Epithelial cell of proximal tubule (primary cell): ENCODE measurements around the gene ZNRF4. TPM values are rescaled to one million over a fixed set of nuclear protein-coding genes. Genes with fewer than 3 reads are reported as not detected.

Experiments
- DNase-seq: peaks from one replicate; pipeline ENCODE4 v3.0.0-alpha.2; 2011; ENCODE audit warnings: low read depth
- H3K4me3 ChIP-seq: 2 replicates; pipeline ENCODE4 v1.5.1; 2011; ENCODE audit warnings: low read depth, mild to moderate bottlenecking, low read length
- total RNA-seq: library from RNA; depleted of rRNA; stranded (reverse); fragments of >200 nt; gene quantifications from 2 replicates; pipeline ENCODE4 v1.2.3, GENCODE V29; 2015
- TF ChIP-seq, protein P1 (sequence below): conservative IDR thresholded peaks from 2 replicates; pipeline ENCODE4 v1.5.1; 2012; ENCODE audit warnings: low read depth, mild to moderate bottlenecking, low read length

ZNRF4 gene
- total RNA-seq, 1 donor from 2014 or later, result not detected

DNA sequence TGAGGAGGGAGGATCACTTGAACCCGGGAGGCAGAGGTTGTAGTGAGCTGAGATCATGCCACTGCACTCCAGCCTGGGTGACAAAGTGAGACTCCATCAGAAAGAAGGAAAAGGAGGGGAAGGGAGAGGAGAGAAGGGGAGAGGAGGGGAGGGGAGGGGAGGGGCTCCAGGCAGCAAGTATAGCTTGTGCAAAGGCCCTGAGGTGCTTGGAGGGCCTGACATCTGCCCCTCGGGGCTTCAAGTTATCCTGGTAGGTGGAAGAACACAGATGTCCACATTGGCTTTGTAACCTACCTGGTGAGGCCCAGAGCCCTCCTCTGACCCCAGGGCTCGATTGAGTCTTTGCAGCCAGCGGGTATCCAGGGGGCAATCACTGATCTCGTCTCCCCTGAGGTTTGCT lies 11.5 kb upstream of the ZNRF4 start:
- TF ChIP-seq, protein P1, sequence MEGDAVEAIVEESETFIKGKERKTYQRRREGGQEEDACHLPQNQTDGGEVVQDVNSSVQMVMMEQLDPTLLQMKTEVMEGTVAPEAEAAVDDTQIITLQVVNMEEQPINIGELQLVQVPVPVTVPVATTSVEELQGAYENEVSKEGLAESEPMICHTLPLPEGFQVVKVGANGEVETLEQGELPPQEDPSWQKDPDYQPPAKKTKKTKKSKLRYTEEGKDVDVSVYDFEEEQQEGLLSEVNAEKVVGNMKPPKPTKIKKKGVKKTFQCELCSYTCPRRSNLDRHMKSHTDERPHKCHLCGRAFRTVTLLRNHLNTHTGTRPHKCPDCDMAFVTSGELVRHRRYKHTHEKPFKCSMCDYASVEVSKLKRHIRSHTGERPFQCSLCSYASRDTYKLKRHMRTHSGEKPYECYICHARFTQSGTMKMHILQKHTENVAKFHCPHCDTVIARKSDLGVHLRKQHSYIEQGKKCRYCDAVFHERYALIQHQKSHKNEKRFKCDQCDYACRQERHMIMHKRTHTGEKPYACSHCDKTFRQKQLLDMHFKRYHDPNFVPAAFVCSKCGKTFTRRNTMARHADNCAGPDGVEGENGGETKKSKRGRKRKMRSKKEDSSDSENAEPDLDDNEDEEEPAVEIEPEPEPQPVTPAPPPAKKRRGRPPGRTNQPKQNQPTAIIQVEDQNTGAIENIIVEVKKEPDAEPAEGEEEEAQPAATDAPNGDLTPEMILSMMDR, result no peak
- H3K4me3 ChIP-seq, result no peak overlapping the region
- DNase-seq, result no peak

DNA sequence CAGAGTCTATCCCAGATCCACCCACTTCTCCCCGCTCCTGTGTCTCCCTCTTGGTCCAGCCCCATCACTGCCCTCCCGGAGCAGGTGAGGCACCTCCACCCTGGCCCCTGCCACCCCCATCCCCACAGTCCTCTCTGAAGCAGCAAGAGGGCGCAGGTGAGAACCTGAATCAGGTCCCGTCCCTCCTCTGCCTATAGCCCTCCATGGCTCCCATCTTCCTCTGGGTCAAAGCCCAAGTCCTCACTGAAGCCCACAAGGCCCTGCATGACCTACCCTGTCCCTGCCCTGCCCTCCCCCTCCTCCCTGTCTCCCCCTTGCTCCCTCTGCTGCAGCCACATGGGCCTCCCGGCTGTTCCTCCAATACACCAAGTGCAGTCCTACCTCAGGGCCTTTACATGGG lies 10.8 kb upstream of the ZNRF4 start:
- no peak for DNase-seq
- H3K4me3 ChIP-seq, result no peak overlapping the region
- TF ChIP-seq, protein P1, result no peak

DNA sequence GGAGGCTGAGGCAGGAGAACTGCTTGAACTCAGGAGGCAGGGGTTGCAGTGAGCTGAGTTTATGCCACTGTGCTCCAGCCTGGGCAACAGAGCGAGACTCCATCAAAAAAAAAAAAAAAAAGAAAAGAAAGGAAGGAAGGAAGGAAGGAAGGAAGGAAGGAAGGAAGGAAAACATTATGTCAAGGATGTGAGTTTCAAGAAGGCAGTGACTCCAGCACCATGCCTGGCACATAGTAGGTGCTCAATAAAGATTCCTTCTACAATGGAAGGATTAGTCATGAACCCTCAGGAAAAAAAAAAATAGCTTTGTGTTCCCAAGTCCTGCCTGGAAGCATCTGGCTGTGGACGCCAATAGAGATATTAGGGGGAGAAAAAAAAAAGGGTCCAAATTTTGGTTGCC lies 10.1 kb upstream of the ZNRF4 start:
- DNase-seq, result no peak
- no peak overlapping the region for H3K4me3 ChIP-seq
- TF ChIP-seq, protein P1, result no peak

DNA sequence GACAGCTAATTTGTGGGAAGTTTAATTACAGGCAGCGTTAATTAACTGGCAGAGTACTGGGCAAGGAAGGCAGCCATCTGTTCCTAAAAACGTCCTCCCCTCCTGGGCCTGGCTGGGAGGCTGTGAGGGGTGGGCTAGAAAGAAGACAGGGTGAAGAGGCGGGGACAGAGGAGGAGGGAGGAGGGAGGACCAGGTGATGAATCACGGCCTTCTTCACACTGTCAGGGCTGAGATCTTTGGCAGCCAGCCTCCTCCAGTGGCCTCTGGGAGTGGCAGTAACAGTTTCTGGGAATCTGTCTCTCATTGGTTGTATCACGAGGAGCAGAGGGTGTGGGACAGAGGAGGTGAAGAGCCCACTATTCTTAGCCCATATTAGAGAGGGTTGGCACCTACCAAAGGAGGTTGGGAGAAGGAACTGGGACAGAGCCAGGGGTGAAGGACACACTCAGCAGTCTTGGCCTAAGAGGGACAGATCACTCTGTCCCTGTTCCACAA lies 9.6 kb upstream of the ZNRF4 start:
- TF ChIP-seq, protein P1, result no peak
- no peak for DNase-seq
- no peak overlapping the region for H3K4me3 ChIP-seq

DNA sequence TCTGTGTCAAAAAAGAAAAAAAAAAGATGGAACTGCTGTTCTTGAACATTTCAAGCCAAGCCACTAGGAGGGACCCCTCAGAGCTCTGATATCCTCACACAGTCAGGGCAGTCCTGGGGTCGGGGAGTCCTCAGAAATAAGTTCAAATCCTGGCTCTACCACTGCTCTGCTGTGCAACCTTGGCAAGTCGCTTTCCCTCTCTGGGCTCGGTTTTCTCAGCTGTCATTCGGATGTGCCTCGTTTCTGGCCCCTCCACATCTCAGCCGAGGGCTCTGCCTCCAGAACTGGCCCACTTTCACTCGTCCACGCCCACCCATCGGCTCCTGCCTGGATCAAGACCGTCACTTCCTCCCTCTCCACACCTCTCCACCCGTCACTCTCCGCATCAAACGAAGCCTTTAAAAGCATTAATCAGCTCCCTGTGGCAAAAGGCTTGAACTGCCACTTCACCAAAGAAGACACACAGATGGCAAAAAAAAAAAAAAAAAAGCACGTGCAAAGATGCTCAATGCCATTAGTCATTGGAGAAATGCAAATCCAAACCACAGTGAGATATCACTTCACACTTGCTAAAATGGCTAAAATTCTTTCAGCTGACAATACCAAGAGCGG lies 7.4 kb upstream of the ZNRF4 start:
- TF ChIP-seq, protein P1, result no peak
- no peak for DNase-seq
- no peak overlapping the region for H3K4me3 ChIP-seq

DNA sequence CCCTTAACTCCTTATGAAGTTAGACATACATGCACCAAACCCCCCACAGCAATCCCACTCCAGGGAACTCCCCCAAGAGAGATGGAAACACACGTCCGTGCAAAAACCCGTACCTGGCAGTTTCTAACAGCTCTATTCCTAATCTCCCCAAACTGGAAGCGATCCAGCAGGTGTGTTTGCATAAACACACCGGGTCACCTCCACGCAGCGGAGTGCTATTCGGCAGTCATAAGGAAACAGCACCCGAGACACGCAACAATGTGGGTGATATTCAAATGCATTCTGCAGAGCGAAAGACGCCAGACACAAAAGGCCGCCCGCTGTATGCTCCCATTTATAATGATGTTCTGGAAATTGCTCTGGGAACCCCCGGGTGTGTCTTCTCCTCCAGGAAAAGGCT lies 6.8 kb upstream of the ZNRF4 start:
- no peak overlapping the region for H3K4me3 ChIP-seq
- TF ChIP-seq, protein P1, result no peak
- no peak for DNase-seq

DNA sequence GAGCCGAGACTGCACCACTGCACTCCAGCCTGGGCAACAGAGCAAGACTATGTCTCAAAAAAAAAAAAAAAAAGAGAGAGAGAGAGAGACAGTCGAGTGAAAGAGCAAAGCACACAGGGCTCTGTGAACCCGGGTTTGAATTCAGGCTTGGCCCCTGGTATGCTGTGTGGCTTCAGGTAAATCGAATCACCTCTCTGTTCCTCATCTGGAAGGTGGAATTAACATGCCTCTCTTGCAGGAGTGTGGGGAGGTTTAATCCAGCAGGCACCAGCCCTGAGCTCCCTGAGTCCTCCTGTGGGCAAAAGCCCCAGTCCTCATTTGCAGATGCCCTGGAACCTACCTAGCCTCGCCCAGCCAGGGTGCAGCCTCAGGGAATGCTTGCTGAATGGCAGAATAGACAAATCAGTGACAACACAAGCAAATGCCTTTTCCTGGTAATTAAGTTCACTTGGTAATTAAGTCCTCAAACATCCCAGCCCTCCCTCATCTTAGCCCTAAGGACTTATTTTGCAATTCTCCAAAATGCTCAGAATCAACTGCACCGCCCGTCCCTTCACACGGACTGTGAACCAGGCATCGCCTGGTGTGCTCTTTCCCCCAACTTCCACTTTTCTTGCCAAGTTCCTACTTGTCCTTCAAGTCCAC lies 4.6 kb upstream of the ZNRF4 start:
- H3K4me3 ChIP-seq, result no peak overlapping the region
- TF ChIP-seq, protein P1, result no peak
- no peak for DNase-seq
